Cardiac fibroblast (primary cell): ENCODE data around the gene GRHL1.

ENCODE experiments used
- DNase-seq, 2 donors: peaks; one replicate each; pipeline versions ENCODE4 v3.0.0 to v3.0.0-alpha.2; 2010; ENCODE audit warnings: low read depth in 2 of 2
- H3K4me3 ChIP-seq, 2 donors: replicated peaks in 1 of 2; 1 replicate in 1 of 2; 2 replicates in 1 of 2; pipeline ENCODE4 v1.5.1; 2011; ENCODE audit warnings: low read depth in 2 of 2, low read length in 2 of 2, mild to moderate bottlenecking in 2 of 2, moderate library complexity in 1 of 2
- CTCF ChIP-seq: IDR thresholded peaks from one replicate; pipeline ENCODE4 v1.5.1; 2011; ENCODE audit warnings: low read depth, mild to moderate bottlenecking, low read length, inconsistent platforms

The GRHL1 gene

GRCh38 chr2:9951522-9952285 lies at the start of gene GRHL1:
Gene GRHL1 (plus strand): TSS chr2:9951693. CDS start chr2:9951834, 141 bp downstream.
- H3K4me3 ChIP-seq, result peak within 1 kb of the TSS; percentile 50 to 59
- peak; percentile 89 to 93 for DNase-seq
- TF ChIP-seq CTCF, result no peak

GRCh38 chr2:9905413-9905812 lies 46.1 kb upstream of the GRHL1 start:
- TF ChIP-seq CTCF, result no peak
- H3K4me3 ChIP-seq, result no peak overlapping the region
- no peak for DNase-seq

GRCh38 chr2:9907402-9907801 lies 44.1 kb upstream of the GRHL1 start:
- H3K4me3 ChIP-seq, result no peak overlapping the region
- no peak for DNase-seq
- no peak for TF ChIP-seq CTCF

- no peak for DNase-seq
- H3K4me3 ChIP-seq, result no peak overlapping the region
- no peak for TF ChIP-seq CTCF
Measured at GRCh38 chr2:9908639-9909038, 42.9 kb upstream of the GRHL1 start.

GRCh38 chr2:9909106-9909505 lies 42.4 kb upstream of the GRHL1 start:
- no peak overlapping the region for H3K4me3 ChIP-seq
- no peak for TF ChIP-seq CTCF
- peak in 1 of 2 donors; percentile 42 for DNase-seq

GRCh38 chr2:9910699-9911098 lies 40.8 kb upstream of the GRHL1 start:
- no peak overlapping the region for H3K4me3 ChIP-seq
- no peak for DNase-seq
- no peak for TF ChIP-seq CTCF

- TF ChIP-seq CTCF, result no peak
- H3K4me3 ChIP-seq, result no peak overlapping the region
- DNase-seq, result no peak
Measured at GRCh38 chr2:9912468-9912867, 39.0 kb upstream of the GRHL1 start.
